Measurements from ENCODE around the gene CPNE4.

GRCh38 chr3:131835906-131836305 lies 198.9 kb downstream of the CPNE4 start:
- TF ChIP-seq POLR2AphosphoS5 (IDR thresholded peaks at IDR 0.05), result no peak
- no peak for TF ChIP-seq CTCF (IDR thresholded peaks at IDR 0.05)
